ENCODE measurements around the gene SMTN.

SMTN gene

DNA sequence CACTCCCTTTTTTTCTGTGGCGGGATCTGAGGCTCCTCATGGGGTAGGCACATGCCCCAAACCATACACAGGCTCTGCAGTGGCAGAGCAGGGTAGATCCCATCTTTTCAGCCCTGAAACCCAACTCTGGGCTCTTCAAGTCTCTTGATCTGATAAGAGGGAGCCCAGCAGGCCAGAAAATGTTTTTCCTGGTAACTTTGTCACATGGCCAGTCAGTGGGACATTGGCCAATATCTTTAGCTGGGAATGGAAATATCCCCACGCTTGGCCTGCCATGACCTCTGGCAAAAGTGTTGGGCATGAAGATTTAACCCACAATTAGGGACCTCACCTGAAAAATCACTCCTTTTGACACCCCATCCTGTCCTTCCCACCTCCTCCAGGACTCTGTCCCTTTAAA is 49.8 kb downstream of the SMTN start:
- DNase-seq = no peak

DNA sequence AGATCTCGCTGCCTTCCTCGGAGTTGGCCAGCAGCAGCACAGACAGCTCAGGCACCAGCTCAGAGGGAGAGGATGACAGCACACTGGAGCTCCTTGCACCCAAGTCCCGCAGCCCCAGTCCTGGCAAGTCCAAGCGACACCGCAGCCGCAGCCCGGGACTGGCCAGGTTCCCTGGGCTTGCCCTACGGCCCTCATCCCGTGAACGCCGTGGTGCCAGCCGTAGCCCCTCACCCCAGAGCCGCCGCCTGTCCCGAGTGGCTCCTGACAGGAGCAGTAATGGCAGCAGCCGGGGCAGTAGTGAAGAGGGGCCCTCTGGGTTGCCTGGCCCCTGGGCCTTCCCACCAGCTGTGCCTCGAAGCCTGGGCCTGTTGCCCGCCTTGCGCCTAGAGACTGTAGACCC is 52.8 kb downstream of the SMTN start:
- DNase-seq = no peak

DNA sequence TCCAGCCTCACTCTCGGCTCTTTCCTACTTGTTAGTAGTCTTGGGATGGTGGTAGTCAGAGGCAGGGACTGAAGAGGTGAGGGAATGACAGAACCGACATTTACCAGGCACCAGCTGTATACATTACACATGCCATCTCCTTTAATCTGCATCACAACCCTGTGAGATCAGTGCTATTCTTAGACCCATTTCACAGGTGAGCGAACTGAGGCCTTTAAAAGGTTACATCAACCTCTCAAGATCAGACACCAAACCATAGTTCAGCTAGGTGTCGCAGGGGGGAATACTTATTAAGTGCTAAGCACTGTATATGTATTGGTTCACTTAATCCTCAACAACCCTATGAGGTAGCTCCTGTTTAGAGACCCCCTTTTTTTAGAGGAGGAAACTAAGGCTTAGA is 53.6 kb downstream of the SMTN start:
- no peak for DNase-seq

GRCh38 chr22:31135706-31136105 is 54.6 kb downstream of the SMTN start:
- DNase-seq = no peak

DNA sequence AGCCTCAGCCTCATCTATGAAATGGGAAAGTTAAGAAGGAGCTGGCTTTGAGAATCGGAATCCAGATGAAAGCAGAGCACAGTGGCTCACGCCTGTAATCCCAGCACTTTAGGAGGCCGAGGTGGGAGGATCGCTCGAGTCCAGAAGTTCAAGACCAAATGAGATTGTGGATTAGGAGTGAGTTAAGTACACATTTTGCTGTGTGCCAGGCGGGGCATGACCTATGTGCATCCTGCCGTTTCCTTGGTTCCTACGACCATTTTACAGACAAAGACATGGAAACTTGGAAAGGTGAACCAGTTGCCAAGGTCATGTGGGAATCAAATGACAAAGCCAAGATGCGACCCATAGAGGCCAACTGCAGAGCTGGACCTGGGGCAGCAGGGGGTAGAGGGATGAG is 55.0 kb downstream of the SMTN start:
- no peak for DNase-seq

- DNase-seq = no peak
Measured at GRCh38 chr22:31136711-31137110, 55.6 kb downstream of the SMTN start.

- DNase-seq = no peak
Measured at GRCh38 chr22:31137721-31138120, 56.6 kb downstream of the SMTN start.

GRCh38 chr22:31138126-31138525 is 57.0 kb downstream of the SMTN start:
- no peak for DNase-seq

- DNase-seq = no peak
Measured at GRCh38 chr22:31139066-31139465, 57.9 kb downstream of the SMTN start.

- DNase-seq = peak; percentile 87
Measured at GRCh38 chr22:31139866-31140716, 59.0 kb downstream of the SMTN start, which contains the start of gene PLA2G3. Gene PLA2G3 (minus strand): TSS chr22:31140508. CDS start chr22:31140354, 154 bp downstream.

GRCh38 chr22:31140746-31141145 is 59.6 kb downstream of the SMTN start:
- no peak for DNase-seq

- no peak for DNase-seq
Measured at GRCh38 chr22:31141551-31141950, 60.4 kb downstream of the SMTN start.

DNA sequence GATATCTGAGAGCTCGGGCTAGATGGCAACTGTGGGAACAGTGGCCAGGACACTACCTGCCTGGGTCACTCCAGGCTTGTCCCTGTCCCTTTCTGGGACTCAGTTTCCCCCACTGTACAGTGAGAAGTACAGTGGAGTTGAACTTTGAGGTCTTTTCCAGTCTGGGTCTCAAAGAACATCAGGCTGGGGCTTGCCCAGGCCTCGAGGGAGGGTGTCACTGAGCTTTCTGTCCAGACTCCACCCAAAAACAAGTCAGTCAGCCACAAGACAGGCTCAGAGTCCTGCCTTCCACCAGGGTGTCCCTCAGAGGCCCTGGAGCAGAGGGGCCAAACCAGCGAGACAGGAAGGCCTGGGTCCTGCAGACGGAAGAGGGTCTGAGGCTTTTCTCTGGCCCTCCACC is 61.2 kb downstream of the SMTN start:
- DNase-seq = no peak

DNA sequence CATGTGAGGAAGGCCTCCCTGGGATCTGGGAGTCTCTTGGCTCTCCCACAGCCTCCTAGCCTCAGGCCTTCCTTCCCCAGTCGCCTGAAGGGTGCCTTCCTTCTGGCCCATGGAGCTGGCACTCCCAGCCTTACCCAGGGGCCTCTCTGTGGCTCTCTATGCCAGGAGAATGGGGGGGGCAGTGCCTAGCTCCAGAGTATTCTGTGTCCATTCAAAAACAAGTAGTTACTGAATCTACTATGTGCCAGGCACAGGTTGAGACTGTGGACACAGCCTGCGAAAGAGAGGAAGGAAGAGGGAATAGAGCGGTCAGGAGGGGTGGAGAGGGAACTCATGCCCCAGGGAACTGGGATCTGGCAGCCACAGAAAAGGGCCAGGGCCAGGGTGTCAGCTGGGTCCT is 61.9 kb downstream of the SMTN start:
- DNase-seq = no peak

- DNase-seq = no peak
Measured at GRCh38 chr22:31143537-31143936, 62.4 kb downstream of the SMTN start.

GRCh38 chr22:31144223-31144622 is 63.1 kb downstream of the SMTN start:
- no peak for DNase-seq

DNA sequence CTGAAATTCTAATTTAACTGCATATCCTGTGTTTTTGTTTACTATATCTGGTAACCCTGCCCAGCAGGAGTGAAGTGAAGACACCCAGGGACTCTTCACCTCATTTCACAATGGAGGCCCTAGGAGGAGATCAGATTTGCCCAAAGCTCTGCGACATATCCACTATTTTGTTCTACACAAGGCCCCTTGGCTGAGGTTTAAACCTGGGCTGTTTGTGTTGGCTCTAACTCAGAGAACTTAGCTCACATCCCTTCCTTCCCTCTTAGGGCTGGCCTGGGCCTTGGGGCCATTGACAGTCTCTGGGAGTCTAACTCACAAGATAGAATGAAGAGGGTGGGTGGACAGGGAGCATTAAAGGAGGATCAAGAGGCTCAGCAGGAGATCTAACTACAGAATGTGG is 67.4 kb downstream of the SMTN start:
- peak; percentile 33 for DNase-seq

DNA sequence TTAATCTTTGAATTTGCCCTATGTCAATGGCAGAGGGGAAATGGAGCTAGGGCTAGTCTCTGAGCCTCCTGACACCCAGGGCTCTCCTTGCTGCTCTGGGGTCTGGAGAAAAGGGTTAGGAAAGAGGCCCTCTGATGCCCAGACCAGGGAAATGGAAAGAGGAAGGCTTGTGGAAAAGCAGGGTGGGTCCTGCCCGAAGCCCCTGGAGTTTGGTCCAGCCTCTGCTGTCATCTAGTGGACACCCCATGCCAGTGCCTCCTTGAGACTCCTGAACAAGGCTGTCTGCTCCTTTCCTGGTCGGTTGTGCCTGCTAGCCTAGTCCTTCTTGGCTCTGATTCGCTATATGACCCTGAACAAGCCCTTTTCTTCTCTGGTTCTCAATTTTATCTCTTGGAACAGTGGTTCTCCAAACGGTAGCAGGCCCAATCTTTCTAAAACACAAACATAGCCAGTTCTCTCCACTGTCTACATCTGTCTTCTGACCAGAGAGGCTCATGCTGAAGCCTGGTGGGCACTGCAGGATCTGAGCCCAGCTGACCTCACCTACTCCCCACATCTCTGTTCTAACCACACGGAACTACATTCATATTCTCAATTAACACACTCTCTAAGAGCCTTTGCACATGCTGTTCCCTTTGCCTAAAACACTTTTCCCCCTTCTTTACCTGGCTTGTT is 68.0 kb downstream of the SMTN start:
- DNase-seq = peak; percentile 87

DNA sequence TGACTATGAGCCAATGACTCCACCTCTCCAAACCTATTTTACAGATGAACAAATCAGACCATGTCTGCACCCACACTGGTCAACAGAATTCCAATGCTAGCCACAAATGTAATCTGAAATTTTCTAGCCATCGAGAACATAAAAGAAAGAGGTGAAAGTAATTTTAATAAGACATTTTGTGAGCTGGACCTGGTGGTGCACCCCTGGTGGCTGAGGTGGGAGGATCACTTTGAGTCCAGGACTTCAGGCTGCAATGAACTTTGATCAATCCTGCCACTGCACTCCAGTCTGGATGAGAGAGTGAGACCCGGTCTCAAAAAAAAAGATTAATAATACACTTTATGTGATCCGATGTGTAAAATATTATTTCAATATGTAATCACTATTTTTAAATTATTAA is 69.5 kb downstream of the SMTN start:
- DNase-seq = no peak

- DNase-seq = no peak
Measured at GRCh38 chr22:31151872-31152271, 70.8 kb downstream of the SMTN start.

GRCh38 chr22:31153357-31153756 is 72.2 kb downstream of the SMTN start:
- DNase-seq = no peak

All from eye (tissue), 1 donor.